ENCODE results near the gene DOK3.

Gene DOK3, protein sequence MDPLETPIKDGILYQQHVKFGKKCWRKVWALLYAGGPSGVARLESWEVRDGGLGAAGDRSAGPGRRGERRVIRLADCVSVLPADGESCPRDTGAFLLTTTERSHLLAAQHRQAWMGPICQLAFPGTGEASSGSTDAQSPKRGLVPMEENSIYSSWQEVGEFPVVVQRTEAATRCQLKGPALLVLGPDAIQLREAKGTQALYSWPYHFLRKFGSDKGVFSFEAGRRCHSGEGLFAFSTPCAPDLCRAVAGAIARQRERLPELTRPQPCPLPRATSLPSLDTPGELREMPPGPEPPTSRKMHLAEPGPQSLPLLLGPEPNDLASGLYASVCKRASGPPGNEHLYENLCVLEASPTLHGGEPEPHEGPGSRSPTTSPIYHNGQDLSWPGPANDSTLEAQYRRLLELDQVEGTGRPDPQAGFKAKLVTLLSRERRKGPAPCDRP

DNA sequence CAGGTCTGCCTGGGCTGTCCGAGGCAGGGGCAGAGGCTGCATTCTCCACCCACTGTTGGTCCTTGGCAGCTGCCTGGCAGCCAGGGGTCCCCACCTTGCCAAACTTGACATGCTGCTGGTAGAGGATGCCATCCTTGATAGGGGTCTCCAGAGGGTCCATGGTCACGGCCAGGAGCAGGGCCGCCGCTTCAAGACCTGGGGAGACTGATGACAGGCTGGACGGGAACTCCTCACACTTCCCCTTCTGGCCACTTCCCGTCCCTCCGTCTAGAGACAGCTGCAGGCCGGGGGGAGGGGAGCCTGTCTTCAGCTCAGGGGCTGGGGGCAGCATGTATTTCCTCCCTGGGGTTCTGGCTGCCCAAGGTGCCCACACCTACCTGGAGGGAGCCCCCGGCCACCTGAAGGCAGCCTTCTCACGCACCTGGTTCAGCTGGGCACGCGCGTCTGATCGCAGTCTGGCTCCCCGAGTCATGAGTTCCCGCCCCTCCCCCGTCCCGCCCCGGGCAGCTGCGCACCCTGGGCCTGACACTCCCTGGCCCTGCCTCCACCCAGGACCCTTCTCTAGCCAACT is at the start of gene DOK3:
DOK3 (minus strand) TSS at position 446 of the 571 bp plus-strand sequence; CDS start at position 160, 286 bp downstream.
- DNase-seq = no peak

DNA sequence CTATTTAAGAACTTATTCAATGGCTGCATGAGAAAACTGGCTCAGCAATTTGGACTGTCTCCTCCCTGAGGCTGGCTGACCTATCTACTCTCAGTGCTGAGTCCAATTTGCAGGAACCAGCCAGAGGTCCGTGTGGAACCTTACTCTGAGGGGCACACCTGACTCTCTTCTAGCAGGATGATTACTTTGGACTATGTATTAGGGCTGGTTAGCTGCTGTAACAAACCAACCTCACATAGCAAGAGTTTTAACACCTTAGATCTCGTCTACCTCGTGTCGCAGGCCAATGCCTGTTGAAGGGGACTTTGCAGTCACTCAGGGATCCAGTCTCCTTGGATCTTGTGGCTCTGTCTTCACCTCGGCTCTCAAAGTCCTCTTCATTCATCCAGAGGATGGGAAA is 48.2 kb upstream of the DOK3 start:
- no peak for DNase-seq

DNA sequence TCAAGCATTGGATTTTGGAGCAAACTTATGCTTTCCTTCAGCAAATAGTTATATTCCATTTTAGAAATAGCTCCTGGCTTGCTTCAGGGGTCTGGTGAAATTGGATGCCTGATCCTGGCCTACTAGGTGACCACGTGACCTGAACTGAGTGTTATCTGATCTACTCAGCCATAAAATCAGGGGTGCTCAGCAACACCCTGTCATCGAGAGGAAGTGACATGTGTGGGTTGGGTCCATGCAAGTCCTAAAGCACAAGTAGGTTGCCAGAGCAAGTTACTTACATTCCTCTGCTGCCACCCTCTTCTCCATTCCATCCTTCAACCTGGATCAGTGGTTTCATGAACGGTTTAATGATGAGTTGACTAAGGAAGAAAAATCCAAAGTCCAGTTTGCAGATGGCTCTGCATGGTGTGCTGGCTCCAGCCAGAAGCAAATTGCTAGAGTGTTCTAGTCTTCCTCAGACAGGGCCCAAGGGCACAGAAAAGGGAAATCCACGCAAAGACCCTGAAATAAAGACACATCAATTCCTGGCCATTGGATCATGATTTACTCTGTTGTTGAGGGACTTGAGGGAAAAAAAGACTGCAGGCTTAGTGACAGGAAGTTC is 47.5 kb upstream of the DOK3 start:
- no peak for DNase-seq

DNA sequence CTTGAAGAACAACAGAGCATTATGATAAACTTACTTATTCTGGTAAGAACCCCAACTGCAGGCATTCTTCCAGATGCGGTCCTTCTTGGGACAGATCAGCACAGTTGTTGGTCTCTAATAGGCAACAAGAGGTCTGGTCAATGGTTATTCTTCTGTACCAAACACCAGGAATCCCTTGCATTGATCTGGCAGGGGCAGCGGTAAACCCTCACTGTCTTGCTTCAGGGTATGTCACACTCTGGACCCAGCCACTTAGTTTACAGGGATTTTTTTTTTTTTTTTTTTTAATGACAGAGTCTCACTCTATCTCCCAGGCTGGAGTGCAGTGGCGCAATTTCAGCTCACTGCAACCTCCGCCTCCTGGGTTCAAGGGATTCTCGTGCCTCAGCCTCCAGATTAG is 46.0 kb upstream of the DOK3 start:
- no peak for DNase-seq

DNA sequence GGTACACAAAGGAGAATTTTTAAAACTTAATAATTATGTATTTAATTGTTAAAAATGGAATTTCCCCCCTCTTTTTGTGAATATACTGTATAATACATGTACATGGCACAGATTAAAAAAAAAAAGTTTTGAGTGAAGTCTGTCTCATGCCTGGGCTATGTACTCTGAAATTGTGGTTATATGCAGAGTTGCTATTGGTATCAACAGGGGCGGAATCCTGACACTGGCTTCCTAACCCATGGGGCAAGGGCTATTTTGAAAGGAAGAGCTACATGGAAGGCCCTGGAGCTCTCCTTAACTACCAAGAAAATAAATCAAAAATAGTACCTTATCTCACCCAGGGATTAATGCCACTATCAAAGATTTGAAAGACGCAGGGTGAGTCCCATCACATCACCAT is 45.6 kb upstream of the DOK3 start:
- no peak for DNase-seq

DNA sequence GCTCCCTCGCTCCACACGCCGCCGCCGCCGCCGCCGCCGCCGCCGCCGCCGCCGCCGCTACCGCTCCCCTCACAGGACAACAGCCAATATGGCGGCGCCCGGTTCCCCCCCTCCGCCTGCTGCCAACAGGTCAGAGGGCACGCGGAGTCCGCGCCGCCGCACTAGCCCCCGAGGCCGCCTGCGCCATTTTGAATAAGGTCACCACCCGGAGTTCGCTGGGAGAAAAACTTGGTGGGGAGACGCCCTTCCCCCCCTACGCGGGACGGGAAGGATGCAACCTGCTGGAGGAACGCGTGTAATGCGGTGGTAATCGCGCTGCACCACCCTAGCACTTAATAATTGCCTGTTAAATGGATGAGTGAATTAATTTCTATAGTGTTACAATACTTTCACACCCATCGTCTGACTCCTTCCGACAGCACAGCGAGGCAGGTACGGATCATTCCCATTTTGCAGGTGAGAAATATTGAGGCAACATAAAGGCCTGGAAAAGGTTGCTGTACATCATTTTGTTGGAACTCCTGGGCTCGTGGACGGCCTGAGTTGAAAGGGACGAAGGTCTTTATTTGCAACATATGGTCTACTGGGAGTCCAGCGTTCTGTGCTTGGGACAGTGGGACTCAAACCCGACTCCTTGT is 45.0 kb upstream of the DOK3 start, which contains the start of gene FAM193B:
FAM193B (minus strand) TSS at position 90 of the 638 bp plus-strand sequence. CDS start 105 bp downstream, outside the sequence.
- peak; percentile 99 for DNase-seq

DNA sequence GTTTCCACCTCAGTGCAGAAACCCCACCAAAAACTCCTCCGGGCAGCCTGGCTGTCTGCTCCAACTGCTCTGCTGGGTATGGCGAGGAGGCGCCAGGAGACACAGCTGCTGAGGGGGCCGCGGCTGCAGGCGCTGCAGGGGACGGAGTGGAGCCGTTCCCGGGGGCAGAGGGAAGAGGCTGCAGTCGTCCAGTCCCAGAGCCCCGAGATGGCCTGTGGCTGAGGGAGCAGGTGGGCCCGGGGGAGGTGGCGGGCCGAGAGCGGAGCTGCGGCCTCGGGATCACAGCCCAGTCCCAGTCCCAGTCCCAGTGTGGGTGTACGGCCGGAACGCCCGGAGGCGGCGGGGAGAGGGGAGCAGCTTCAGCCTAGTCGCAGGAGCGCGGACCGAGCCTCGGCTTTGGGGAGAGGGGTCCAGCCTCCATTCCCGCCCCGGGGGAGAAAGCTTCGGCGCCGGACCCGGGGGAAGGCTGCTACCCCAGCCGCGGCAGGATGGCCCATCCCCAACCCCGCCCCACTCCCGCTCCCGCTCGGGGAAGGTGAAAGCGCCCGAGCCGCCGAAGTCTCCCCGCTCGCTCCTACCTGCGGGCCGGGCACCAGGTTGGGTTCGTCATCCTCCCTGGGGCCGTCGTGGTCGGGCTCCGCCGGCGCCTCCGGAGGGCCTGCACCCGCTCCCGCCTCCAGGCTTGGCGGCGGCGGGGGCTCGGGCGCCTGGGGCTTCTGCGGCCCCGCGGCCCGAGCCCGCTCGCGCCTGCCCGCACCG is 44.2 kb upstream of the DOK3 start:
- DNase-seq = peak; percentile 81

DNA sequence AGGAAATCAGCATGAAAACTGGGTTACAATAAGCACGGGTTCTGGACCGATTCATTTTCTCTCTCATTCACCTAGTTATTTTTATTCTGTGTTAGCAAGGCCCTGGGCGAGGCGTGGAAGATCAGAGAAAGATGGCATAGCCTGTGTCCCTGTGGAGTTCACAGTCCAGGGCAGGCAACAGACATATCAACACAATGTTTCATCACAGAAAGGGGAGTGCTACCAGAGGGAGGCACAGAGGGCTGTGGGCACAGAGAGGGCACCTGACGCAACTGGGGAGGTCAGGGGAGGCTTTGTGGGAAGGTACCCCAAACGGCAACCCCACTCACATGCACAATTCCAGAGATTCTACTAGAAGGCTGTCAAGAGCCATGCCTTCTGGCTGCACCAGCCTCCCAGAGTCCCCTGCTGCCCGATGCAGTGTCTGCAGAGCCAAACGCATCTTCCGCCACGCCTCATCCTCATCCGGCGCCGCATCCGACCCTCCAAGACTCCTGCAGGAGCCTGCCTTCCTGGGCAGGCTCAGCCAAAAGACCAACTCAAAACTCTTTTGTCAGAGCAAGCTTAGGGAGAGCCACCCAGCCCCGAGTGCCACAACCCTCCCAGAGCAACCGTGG is 43.3 kb upstream of the DOK3 start:
- DNase-seq = no peak

DNA sequence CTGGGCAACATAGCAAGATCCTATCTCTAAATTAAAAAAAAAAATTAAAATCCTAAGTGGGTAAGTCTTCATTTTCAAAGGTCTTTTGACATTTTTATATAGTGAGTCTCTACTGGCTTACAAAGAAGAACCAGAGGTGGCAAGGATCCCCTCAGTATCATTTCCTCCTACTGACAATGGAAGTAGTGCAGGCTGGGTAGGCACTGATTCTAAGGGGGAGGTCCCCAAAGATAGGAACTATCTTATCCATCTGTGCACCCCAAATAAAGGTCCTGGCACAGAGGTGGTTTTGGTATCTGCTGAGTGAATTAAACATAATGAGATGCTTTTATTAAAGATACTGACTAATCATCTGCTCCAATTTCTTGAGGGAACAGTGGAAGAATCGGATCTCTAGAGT is 40.5 kb upstream of the DOK3 start:
- DNase-seq = no peak

DNA sequence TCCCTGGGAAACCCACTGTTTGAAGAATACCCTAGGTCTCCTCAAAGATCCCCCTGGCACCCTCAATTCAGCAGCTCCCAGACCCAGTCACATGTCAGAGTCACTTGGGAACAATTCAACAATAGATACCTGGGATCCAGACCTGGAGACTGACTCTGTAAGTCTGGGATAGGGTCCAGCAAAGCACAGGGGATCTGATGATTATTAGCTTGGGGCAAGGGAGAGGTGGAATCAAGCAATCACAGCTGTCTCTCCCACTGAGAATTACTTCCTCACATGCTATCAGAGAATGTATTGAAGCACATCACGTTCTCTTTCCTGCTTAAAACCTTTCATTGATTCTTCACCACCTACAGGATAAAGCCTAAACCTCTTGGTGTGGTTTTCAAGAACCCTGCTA is 38.9 kb upstream of the DOK3 start:
- DNase-seq = no peak

DNA sequence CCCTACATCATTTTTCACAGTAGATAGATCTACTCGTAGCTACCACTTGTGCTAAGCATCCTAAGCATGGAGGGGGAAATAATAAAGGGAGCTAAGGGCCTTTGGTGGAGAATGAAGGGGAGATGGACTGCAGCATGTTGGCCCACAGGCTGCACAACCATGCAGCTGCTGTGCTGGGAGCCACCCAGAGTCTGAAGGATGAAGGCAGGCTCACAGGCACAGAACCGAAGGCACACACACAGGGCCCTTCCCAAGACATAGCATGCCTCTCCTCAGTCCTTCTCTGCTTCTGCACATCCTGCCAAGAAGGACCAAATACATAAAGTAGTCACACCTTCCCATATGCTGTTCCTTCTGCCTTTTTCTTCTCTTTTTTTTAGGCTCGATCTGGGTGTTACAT is 38.1 kb upstream of the DOK3 start:
- no peak for DNase-seq

DNA sequence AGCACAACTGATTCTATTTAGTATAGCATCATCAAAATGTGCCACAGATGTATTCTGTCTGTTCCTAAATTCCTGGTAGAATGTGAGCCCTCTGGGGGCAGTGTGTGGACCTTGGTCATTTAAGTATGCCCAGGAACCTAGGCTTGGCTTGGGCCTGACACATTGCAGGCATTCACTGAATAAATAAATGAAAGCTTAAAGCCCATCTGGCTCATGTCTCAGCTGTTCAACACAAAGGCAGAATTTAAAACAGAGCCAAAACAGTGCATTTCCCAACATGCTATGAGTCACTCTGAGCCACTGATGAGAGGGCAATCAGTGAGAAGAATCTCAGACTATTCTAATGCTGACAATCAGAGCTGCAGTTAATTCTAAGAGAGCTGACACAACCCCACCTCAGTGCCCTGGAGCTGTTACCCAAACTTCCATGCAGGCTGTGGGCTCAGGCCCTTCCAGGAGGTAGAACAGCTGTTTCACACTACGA is 36.7 kb upstream of the DOK3 start:
- DNase-seq = no peak

DNA sequence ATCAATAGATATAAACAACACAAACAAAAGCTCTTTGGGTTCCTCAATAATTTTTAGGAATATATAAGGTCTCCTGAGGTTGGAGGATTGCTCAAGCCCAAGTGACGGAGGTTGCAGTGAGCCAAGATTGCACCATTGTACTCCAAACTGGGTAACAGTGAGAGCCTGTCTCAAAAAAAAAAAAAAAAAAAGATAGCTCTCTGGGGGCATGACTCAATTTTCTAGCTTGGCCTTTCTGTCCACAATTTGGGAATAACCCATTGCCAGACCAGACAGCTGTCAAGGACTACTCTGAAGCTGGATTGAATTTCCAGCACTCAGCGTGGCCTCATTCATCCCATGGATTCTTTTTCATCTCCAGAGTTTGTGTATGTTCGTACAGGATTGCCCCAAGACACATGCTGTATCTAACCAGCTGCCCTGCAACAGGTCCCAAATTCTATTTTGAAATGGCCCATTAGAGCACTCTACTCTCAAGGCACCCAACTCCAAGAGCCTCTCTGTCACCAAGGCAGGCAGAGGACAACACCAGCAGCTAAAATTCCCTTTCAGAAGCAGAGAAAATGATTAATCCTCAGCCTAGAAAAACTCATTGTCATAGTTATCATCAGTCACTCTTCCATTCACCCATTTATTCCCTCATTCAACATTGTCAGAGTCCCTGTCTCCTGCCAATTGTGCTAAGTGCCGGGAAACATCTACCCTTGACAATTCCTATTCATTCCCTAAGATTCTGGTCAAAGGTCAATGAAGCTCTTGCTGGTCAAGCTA is 36.0 kb upstream of the DOK3 start:
- DNase-seq = no peak

DNA sequence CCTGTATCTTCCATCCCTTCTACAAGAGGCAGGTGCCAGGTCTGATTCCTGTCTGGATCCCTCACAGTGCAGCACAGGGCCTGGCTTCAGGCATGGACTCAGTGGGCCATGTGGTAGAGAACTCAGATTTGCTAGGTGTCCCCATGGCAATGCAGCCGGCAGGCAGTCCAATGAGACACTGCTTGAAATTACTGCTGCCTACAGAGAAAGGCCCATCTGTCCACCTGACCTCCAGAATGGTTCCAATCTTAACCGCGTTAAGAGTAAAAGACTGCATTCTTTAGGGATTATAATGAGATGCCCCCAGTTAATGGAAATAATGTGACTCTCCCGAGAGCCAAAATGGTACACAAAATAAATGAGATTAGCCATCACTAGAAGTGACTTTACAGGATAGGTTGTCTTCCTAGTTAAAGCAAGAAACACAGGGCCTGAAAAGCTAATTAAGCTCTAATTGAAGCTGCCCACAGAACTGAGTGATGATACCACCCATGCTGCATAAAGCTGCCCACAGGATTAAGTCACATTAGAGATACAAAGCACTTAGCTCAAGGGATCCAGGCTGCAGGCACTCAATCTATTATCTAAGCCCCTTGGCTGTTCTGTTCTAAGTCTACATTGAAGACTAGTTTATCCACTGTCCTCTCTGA is 33.3 kb upstream of the DOK3 start:
- DNase-seq = no peak

DNA sequence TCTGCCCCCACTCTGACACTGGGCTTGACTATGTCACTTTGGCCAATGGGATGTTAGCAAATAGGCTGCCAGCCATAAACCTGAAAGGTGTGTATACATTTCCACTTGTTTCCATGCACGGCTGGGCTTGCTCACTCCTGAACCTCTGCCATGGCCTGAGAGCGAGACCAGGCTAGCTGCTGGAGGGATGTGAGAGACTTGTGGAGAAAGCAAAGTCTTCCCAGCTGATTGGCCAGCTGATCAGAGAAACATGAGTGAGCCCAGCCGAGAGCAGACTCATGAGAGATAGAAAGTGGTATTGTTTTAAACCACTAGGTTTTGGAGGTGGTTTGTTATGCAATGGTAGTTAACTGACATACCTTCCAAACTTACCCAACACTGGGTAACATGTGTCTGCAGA is 30.8 kb upstream of the DOK3 start:
- DNase-seq = no peak

DNA sequence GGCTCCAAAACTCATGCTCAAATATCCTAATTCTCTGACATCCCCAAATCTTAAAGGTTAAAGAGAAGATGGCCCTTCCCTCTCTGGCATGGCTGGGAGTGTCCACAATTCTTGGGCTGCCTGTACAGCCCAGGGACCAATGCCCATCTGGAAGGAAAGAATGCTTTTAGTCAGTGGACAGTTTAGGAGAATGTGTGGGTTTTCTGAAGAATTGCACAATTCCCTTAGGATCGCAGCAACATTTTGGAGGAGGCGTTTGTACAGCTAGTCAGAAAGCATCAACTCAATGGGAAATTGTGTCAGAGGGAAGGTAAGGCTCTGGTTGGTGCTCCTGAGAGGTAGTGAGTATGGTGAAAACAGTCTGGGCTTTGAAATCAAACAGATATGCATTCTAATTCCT is 29.8 kb upstream of the DOK3 start:
- no peak for DNase-seq

DNA sequence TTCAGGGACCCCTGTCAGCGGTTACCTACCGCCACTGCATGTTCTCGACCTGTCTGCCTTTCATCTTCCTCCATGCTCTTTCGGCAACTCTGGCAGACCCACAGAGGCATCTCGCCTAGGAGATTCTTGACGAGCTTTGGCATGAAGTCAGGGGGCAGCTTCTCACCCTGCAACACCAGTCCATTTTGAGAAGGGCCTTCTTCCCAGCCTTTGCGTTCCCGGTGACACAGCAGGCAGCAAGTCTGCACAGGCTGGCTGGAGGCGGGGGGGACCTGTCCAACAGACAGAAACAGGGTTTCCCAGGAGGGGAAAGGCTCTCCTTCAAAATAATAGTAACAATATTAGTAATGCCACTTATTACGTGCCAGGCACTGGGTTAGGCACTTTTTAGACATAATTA is 29.2 kb upstream of the DOK3 start:
- no peak for DNase-seq

DNA sequence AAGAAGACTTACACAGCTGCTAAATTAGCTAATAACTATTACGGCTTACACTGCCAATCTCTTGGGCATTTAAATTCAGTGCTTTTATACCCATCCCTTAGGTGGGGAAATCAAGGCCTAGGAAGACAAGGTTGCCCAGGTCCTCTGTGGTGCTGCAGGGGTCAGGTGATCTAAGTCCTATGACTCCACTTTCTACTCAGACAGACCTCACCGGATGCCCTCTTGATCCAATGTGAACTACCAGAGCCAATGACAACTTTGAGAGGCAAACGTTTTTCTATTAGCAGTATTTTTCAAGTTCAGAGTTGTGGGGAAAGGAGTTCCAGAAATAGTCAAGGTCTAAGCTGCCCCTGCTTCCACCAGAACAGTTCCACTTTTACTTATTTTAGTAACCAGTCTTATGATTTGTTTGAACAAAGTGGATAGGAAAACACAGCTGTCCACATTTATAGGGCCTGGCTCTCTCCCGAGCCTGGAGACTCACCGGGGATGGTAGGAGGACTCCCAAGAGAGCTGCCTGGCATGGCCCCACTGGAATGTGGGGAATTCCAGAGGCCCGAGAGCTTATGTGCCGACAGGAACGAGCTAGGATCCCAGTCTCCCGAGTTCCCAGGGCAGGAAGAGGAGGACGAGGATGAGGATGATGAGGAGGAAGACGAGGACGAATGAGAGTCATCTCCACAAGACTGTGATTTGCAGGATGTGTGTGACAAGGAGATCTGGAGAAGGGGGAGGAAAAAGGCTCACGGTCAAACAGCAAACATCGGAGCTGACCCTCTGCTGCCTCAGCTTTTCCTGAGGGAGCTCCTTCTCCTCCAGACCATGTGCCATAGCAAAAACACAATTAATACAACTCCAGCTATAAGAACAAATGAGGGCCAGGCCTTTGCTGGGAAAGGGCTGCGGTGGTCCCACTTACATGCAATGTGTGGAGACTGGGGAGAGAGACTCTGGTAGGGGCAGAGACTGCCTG is 28.0 kb upstream of the DOK3 start:
- DNase-seq = no peak

DNA sequence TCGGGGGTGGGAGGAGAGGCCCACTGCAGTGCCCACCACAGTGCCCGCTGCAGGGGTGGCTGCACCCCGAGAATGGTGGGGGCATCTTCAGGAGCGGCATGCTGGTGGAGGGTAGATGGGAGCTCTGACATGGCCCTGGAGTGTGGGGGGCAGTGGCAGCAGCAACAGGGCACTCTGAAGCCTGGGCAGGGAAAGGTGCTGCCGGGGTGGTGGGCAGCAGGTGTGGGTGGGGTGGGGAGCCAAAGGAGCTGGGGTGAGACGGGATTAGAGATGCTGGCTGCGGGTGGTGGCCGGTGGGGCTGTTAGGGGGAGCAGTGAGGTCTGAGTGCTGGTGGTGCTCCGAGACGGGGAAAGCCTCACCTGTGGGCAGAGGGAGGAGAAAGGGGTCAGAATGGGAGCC is 26.8 kb upstream of the DOK3 start:
- no peak for DNase-seq

DNA sequence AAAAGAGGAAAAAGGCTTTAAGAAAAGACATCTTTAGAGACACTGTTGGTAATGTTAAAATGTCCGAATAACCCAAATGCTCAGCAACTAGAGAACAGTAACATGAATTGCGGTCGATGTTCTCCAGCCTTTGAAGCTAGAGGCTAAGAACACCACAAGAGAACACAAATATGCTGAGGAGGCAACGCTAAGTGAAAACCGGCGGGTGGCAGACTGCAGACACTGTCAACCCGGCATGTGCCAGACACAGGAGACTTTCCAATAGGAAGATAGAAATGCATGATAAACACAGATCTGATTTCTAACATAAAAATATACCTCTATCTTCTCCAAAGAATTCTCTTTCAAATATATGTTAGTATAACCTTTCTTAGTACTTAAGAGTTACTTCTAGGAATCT is 25.5 kb upstream of the DOK3 start:
- no peak for DNase-seq
